NT2/D1 (cell line): ENCODE measurements around the gene B2M.

Source experiments
- DNase-seq: peaks from one replicate; pipeline ENCODE4 v3.0.0-alpha.2; 2011; ENCODE audit warnings: low read depth, low spot score
- H3K27me3 ChIP-seq: 2 replicates; pipeline ENCODE4 v1.6.0; 2011; ENCODE audit warnings: mild to moderate bottlenecking; ENCODE audit not compliant: insufficient read length, insufficient read depth
- H3K36me3 ChIP-seq: 2 replicates; pipeline ENCODE4 v1.6.1; 2011; ENCODE audit warnings: mild to moderate bottlenecking, low read length, mixed read lengths; ENCODE audit not compliant: insufficient read depth, insufficient read length
- H3K4me1 ChIP-seq: 2 replicates; pipeline ENCODE4 v1.5.1; 2011; ENCODE audit not compliant: insufficient read depth, insufficient read length
- H3K4me3 ChIP-seq: 2 replicates; pipeline ENCODE4 v1.5.1; 2011; ENCODE audit warnings: low read depth; ENCODE audit not compliant: insufficient read length
- H3K9ac ChIP-seq: 2 replicates; pipeline ENCODE4 v1.6.0; 2011; ENCODE audit warnings: low read depth; ENCODE audit not compliant: insufficient read length
- H3K9me3 ChIP-seq: 2 replicates; pipeline ENCODE4 v1.5.1; 2011; ENCODE audit warnings: mild to moderate bottlenecking, low read length; ENCODE audit not compliant: insufficient read depth
- SUZ12 ChIP-seq: IDR thresholded peaks from 2 replicates; pipeline ENCODE4 v1.6.1; 2011; ENCODE audit not compliant: insufficient read length, insufficient read depth; ENCODE audit errors: extremely low read depth
- YY1 ChIP-seq: IDR thresholded peaks from 2 replicates; pipeline ENCODE4 v1.6.1; 2011; ENCODE audit not compliant: insufficient read length, insufficient read depth
- ZNF274 ChIP-seq: IDR thresholded peaks from 2 replicates; pipeline ENCODE4 v1.6.1; 2011; ENCODE audit warnings: mild to moderate bottlenecking, low read depth, low read length

B2M gene

DNA sequence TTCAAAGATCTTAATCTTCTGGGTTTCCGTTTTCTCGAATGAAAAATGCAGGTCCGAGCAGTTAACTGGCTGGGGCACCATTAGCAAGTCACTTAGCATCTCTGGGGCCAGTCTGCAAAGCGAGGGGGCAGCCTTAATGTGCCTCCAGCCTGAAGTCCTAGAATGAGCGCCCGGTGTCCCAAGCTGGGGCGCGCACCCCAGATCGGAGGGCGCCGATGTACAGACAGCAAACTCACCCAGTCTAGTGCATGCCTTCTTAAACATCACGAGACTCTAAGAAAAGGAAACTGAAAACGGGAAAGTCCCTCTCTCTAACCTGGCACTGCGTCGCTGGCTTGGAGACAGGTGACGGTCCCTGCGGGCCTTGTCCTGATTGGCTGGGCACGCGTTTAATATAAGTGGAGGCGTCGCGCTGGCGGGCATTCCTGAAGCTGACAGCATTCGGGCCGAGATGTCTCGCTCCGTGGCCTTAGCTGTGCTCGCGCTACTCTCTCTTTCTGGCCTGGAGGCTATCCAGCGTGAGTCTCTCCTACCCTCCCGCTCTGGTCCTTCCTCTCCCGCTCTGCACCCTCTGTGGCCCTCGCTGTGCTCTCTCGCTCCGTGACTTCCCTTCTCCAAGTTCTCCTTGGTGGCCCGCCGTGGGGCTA lies at the start of gene B2M, which contains the start of gene PATL2:
Gene B2M (plus strand): TSS at position 422 of the 647 bp plus-strand sequence. CDS start 30 bp downstream, at position 452.
Gene PATL2 (minus strand): TSS at position 228 of the 647 bp plus-strand sequence. CDS start 34,833 bp downstream, outside the sequence.
- Histone ChIP-seq H3K9me3 (no peaks in the 10 kb centered on the region), H3K9ac (peak within 1 kb of the TSS; percentile 93), H3K27me3 (no peaks in the 10 kb centered on the region), H3K4me1 (peaks cover 3% of the 10 kb centered on the region), H3K36me3 (peaks cover 15% of the 10 kb centered on the region), H3K4me3 (peak within 1 kb of the TSS; percentile 78)
- no peak for TF ChIP-seq SUZ12
- TF ChIP-seq YY1, result no peak
- TF ChIP-seq ZNF274, result no peak
- peak; percentile 80 for DNase-seq

DNA sequence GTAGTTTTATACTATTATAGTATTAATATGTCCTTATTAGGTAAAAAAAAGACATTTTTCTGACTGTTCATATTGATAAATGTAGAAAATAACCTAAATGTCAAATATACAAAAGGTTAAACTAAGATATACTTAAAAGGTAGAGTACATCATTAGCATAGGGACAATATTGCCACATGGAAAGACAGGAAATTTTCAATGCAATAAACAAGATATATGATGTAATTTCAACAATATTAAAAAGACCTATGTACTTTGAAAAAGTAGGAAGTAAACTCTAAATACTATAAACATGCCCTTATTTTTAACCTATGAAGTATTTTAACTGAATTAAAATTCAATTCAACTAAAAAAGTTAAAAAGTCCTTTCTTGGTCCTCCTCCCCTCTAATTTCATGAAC lies 49.7 kb upstream of the B2M start:
- H3K4me3 ChIP-seq, result no peak overlapping the region
- no peaks in the 10 kb centered on the region for H3K9me3 ChIP-seq
- no peaks in the 10 kb centered on the region for H3K4me1 ChIP-seq
- no peak overlapping the region for H3K9ac ChIP-seq
- no peak for DNase-seq
- no peaks in the 10 kb centered on the region for H3K27me3 ChIP-seq
- TF ChIP-seq SUZ12, result no peak
- no peak for TF ChIP-seq YY1
- TF ChIP-seq ZNF274, result no peak
- peaks cover 22% of the 10 kb centered on the region for H3K36me3 ChIP-seq

DNA sequence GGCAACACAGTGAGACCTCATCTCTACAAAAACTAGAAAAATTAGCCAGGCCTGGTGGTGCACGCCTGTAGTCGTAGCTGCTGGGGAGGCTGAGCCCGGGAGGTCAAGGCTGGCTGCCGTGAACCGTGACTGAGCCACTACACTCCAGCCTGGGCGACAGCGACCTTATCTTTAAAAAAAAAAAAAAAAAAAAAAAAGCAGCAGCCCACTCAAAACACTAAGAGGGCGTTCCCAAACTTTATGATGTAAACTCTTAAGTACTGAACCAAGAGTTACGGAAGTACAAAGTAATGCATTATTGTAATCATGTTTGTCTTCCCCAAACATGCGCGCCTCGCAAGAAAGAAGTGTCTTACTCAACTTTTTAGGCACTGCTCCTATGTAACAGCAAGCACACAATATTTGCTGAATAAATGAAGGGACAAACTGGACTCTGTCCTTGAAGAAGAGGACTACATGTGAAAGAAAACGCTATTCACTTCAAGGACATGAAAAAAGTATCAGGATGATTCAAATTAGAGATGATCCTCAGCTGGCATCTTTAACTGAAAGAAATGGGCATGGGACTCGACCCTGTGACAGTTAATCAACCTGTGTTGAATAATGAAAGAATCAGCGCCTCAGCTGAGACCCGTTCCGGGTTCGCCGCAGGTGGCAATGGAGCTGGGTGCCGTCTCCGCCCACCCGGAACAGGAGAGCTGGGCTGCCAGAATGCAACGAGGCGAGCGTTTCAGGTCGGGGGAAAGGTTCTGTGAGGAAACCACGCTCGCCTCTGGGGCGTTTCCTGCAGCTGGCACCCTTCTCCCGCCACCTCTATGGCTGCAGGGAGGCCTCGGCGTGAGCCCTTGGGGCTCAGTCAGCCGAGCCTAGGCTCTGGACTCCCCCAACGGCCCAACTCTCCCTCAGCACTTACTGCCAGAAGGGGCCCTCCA lies 48.6 kb upstream of the B2M start:
- peak overlapping the region; percentile 98 for H3K9ac ChIP-seq
- peaks cover 16% of the 10 kb centered on the region for H3K36me3 ChIP-seq
- no peaks in the 10 kb centered on the region for H3K9me3 ChIP-seq
- TF ChIP-seq ZNF274, result no peak
- no peak for TF ChIP-seq SUZ12
- no peak for TF ChIP-seq YY1
- no peaks in the 10 kb centered on the region for H3K4me1 ChIP-seq
- no peaks in the 10 kb centered on the region for H3K27me3 ChIP-seq
- H3K4me3 ChIP-seq, result peak overlapping the region; percentile 93
- DNase-seq, result peak; percentile 1

DNA sequence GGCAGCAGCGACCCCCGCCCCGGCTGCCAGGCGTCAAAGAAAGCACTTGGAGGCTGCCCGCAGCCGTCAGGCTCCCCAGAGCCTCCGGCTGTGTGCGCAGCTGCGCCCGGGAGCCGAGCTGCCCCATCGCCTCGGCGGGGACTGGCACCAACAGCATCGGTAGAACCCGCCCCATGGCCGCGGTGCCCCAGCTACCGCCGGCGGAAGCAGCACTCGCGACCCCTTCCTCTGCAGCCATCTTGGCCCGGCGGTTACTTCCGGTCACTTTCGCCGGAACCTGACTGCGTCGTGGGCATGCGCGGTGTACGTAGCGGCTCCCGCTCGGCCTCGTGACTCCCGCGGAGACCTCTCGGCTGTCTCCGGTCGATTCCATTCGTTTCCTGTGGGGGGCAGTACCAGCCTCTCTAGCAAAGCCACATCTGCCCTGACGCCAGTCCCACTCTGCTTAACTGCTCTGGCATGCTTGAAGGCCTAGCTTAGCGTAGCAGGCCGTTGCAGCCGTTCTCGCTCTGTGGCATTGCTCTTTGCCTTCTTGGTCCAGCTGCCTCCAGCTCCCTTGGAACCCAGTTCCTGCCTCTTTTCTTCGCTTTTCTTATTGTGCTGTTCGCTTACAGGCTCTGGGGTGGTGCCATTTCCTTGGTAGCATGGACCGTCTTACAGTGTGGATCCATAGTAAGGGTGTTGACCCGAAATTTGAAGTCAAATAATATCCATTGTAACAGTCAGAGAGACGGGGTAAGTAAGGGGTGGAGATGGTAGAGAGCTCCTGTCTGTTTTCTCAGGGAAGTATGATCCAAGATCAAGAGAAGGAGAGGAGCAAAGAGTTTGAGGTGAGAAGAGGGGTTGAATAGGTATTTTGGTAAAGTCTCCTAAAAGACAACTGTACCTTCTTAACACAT lies 47.7 kb upstream of the B2M start, which contains the start of gene SPG11:
Gene SPG11 (minus strand): TSS at position 253 of the 899 bp plus-strand sequence. CDS start 15 bp downstream, at position 238.
- H3K9ac ChIP-seq, result peak within 1 kb of the TSS; percentile 98
- TF ChIP-seq YY1 (peak; percentile 84), ZNF274 (no peak), SUZ12 (no peak)
- peak; percentile 94 for DNase-seq
- H3K4me3 ChIP-seq, result peak within 1 kb of the TSS; percentile 93
- H3K36me3 ChIP-seq, result peaks cover 16% of the 10 kb centered on the region
- no peaks in the 10 kb centered on the region for H3K4me1 ChIP-seq
- H3K9me3 ChIP-seq, result no peaks in the 10 kb centered on the region
- H3K27me3 ChIP-seq, result no peaks in the 10 kb centered on the region

DNA sequence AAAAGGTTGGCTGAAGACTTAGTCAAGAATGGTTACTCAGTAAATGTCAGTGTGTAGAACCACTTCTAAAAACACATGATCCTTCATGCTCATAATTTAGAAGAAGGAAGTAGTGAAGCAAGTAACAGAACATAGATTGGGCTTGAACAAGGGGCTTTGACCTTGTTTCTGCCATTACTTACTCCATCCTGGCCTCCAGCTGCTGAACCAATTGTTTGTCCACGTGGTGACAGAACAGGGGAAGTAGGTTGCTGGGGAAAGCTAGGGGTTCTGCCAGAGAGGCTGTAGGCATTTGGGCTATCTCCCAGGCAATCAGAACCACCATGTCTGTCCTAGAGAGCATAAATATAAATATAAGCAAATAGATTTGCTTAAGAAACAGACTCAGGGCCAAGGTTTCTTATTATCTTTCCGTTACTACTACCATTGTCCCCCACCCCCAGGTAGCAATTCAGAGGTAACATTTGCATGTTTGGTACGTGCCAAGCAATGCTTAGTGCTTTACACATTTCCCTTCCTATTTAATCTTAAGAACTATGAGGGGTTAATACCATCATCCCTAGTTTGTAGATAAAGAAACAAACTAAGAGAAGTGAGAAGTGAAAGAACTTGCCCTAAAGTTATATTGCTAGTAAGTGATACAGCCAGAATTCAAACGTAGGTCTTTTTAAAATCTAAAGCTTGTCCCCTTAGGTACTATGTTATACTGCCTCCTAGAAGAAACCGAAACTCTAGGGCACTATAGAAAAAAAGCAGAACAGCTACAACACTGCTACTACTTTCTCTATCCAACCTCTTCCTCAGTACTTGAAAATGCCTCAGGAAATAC lies 44.9 kb upstream of the B2M start:
- Histone ChIP-seq H3K9me3 (no peaks in the 10 kb centered on the region), H3K9ac (no peak overlapping the region), H3K27me3 (no peaks in the 10 kb centered on the region), H3K36me3 (no peaks in the 10 kb centered on the region), H3K4me3 (no peak overlapping the region), H3K4me1 (no peaks in the 10 kb centered on the region)
- no peak for DNase-seq
- TF ChIP-seq ZNF274 (no peak), SUZ12 (no peak), YY1 (no peak)

DNA sequence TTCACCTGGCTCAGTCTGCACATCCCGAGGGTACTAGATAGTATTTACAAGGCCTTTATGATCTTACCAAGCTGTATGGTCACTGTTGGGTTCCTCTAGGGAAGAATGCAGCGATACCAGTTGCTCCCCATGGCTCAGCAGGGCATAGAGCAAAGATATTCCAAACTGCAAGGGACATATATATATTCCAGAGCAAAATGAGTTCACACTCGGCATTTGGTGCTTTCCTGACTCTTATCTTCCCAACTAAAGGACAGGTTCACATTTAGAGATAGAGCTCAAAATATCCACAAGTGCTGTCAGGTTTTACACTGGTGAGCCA lies 44.3 kb upstream of the B2M start:
- no peak for DNase-seq
- H3K4me1 ChIP-seq, result no peaks in the 10 kb centered on the region
- H3K9ac ChIP-seq, result no peak overlapping the region
- no peaks in the 10 kb centered on the region for H3K27me3 ChIP-seq
- TF ChIP-seq YY1, result no peak
- no peak for TF ChIP-seq SUZ12
- no peaks in the 10 kb centered on the region for H3K9me3 ChIP-seq
- no peak overlapping the region for H3K4me3 ChIP-seq
- H3K36me3 ChIP-seq, result no peaks in the 10 kb centered on the region
